ENCODE results near the gene MARCHF11.

Gene MARCHF11

DNA sequence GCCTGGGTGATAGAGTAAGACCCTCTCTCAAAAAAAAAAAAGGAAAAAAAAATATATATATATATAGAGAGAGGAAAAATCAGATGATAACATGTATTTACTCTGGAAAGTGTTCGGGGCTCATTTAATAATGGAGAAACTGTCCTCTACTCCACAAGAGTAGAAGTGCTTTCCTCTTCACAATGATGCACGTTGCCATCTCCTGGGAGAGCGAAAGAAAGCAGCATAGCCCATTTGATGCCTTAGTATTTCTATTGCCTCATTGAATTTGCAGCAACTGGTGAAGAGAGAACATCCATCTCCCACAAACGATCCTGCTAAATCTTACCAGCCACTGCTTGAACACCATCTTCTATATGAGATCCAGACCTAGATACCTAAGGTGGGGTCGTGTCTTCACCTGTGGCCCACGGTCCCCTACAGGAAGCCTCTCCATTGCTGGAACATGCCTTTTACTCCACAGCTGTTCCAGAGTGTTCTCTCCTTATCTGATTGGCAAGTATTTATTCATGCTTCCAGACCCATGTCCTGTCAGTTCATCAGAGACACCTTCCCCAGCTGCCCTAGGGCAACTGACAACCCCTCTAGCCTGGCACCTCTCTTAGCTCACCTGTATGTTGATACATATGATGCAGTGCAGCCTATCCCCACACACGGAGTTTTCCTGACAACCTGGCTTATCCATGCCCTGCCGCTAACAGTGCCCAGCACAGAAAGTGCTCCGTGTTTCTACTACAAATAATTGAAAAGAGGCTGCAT lies 115.3 kb downstream of the MARCHF11 start:
- in situ Hi-C loops (cut with MboI; ENCODE audit: low sequenced_read_pairs) = no loop called here

DNA sequence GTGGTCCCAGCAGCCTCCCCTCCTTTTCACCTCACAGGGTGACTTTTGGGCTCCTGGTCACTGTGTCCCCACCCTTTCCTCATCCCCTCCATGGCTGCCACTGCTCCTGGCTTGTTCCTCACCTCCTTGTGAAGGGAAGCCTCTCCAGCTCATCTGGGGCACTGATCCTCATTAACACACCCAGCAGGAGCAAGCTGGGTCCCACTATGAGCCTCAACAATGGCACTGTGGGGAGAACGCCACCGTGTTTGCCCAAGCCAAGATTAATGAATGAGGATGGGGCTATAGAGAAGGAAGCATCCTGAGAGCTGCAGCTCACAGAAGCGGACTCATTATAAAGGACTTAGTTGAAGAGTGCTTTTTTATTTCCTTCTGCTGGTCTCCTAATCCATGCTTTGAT lies 118.4 kb downstream of the MARCHF11 start:
- in situ Hi-C loops (cut with MboI; ENCODE audit: low sequenced_read_pairs) = no loop called here

DNA sequence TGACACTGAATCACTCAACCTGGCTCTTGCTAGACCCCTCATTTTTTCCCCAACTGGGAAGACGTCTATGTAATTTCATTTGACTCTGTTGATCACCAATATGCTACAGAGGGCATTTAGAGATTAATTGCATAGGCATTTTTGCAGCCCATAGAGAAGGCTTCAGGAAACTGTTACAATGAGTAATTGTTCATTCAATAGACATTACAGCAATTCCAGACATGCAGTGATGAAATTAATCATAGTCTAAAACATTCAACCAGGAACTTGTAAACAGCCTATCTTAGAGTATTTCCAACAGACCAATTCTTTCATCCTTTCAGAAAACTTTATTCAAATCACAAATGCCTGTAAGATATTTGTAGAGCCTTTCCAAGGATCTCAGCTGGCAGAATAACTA lies 122.3 kb downstream of the MARCHF11 start:
- in situ Hi-C loops (cut with MboI; ENCODE audit: low sequenced_read_pairs) = no loop called here

DNA sequence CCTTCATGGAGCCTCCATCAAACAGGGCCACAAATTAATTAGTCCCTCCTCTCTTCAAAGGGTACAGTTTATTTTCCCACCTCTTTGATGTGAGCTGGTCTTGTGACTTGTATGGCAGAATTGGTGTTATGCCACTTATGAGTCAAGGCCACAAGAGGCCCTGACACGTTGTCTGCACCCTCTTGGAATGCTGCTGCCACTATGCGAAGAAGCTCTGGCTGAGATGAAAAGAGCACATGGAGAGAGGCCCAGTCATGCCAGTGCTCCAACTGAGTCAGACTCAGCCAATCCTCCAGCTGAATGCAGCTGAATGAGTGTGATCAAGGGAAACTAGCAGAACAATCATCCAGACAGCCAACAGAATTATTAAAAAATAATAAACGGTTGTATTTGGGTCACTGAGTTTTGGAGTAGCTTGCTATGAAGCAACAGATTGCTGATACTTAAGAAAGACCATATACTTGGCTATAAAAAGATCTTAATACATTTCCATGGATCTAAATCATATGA lies 128.3 kb downstream of the MARCHF11 start:
- in situ Hi-C loops (cut with MboI; ENCODE audit: low sequenced_read_pairs) = no loop called here

DNA sequence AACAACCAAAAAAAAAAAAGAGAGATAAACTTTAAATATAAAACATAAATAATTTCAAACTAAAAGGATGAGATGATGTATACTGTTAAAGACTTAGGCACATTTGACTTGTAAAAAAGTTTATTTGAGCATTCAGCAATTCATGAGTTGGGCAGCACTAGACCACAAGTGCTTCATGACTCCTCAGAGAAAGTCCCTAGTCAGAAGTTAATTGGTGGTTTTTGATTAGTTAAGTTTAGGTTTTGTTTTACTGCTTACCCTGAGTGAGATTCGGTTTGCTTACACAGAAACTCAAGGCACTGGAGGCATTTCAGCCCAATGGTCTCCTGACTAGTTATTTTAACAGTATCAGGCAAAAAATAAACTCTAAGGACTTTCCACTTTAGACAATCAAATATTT lies 129.2 kb downstream of the MARCHF11 start:
- in situ Hi-C loops (cut with MboI; ENCODE audit: low sequenced_read_pairs) = no loop called here

DNA sequence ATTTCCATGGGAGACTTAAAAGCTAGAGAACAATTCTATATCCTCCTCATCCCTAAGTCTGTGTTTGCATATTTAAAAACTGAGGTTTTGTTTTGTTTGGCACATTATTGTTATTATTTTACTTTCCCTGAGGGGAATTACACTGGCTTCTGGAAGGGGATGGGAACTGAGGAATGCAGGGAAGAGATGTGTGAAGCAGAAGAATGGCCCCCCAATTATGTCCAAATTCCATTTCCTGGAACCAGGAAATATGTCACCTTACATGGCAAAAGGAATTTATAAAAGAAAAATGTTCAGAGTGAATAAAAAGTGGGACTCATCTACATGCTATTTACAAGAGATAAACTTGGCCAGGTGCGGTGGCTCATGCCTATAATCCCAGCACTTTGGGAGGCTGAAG lies 129.8 kb downstream of the MARCHF11 start:
- in situ Hi-C loops (cut with MboI; ENCODE audit: low sequenced_read_pairs) = no loop called here

DNA sequence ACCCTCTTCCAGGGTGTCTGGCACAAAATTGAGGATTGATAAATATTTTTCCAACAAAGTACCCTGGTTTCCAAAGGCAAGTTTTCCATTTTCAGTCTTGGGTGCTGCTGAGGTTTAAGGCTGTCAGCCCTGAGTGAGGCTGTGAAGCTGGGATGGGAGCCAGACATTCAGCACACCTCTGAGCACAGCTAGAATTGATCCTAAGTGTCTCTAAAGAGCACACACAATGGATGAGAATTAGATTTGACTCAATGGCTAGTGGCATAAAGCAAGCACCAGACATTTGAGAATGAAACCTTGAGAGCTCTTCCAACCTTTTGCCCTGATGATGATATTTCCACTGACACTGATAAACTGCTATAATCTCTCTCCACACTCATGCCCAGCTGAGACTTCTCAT lies 131.5 kb downstream of the MARCHF11 start:
- in situ Hi-C loops (cut with MboI; ENCODE audit: low sequenced_read_pairs) = no loop called here

DNA sequence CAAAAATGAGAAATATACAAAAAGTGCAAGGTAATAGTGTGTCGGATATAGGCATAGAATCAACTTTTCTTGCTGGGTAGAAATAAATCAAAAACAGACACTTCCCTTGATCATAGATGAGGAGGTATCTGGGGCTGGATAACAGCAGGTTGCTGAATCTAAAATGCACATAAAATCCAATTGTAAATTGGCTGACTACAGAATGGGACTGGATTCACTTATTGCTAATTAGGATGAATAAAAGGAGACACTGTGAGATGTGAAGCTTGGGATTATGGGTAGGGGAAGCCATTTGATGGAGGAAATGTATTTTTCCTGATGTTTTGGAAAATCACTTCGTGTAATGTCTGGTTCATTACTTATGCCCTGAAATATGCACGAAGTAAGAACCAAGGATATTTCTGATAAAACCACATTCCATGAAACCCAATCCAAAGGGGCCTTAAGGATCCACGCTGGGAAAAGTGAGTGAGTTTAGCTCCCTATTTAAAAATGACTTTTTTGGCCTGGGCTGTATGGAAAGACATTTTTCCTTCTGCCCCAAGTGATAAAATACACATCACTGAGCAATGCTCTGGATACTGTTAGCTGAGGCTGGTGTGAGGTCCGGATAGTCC lies 136.1 kb downstream of the MARCHF11 start:
- in situ Hi-C loops (cut with MboI; ENCODE audit: low sequenced_read_pairs) = no loop called here

DNA sequence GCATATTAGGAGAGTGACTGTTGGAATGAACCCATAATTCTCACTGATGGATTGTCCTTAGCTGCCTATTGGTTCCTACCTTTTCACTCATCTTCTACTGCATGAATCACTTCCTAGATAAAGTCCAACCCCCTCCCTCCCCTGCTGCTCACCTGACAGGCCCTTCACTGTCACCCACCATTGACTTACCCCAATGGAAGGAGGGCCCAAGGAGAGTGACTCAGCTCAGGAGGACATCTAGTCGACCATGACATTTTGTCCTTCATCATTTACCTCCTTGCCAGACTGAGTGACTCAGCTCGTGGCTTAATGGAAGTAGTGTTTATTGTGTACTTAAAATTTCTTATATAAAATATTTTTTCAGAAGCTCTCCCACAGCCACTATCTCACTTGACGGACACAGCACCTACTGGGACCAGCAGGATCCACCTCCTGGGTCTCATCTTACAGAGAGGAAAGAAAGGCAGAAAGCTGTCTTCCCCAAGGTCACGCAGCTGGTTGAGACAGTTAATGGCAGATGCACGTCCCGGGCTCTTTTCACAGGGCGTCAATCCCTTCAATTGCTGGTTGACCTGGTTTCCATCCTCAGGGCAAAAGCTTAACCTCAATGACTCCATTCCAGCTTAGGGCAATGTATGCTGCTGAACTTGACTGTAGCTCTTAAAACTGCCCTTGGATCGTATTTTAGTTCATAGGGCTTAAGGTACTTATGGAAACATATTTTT lies 142.3 kb downstream of the MARCHF11 start:
- in situ Hi-C loops (cut with MboI; ENCODE audit: low sequenced_read_pairs) = no loop called here

DNA sequence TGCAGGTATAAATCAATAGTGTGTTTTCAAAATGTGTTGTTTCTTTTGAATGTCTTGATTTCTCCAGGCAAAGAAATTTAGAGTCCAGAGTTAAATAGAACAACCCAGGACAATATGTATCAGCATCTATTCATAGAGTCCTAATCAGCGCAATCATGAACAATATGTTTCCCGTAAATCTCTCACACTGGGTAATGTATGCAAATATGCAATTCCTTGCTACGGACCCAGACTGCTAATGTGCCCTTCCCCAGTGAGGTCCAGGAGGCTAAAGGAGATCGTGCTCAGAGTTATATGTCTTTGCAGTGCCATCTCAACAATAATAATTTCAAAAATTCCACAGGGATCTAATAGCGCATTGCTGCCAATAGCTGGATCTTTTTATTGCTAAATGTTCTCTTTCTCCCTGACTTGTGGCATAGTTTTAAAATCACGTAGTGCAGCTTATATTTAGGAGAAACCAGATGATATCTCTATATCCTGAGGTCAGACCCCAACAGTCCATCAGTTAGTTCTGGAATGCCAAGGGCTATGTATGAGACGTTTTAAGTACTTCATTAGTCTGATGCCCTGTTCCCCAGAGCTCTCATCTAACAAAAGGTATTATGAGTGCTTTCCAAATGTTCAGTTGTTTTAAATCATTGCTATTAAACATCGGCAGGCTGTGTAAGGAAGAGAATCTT lies 145.1 kb downstream of the MARCHF11 start:
- in situ Hi-C loops (cut with MboI; ENCODE audit: low sequenced_read_pairs) = no loop called here

DNA sequence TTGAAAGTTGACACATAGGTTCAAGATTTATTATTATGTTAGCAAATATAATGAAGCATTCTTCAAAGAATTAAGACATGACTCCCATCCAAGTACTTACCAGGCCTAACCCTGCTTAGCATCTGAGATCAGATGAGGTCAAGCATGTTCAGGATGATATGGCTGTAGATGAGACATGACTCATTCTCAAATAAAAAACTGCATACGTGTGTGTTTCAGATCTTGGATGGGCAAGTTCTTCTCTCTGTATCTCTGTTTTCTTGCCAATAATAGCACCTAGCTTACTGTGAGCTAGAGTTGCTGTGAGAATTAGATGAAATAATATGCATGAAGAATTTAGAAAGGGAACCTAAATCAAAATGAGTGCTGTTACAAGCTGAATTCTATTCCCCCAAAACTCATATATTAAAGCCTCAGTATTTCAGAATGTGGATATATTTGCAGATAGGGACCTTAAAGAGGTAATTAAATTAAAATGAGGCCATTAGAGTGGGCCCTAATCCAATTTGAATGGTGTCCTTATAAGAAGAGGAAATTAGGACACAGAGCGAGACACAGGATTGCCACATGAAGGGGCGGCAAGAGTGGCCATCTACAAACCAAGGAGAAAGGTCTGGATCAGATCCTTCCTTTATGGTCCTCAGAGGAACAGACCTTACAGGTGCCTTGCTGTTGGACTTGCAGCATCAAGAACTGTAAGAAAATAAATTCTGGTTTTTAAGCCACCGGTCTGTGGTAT lies 146.2 kb downstream of the MARCHF11 start:
- in situ Hi-C loops (cut with MboI; ENCODE audit: low sequenced_read_pairs) = no loop called here

DNA sequence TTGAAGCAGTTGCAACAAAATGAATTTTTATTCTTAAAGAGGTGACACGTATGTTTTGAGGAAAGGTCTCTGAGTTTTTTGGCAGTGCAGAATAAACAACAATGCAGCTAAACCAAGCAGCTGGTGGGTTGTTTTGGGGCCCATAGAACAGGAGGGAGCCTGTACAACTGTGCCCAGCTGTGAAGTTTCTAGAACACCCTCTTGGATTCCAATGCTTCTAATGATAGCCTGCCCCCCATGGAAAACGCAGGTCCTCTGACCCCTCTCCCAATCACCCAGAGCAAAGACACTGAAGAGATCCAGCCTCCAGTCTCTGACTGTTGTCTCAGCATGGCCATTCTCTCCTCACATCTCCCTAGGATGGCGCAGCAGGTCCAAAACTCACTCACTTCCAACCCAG lies 150.9 kb downstream of the MARCHF11 start:
- in situ Hi-C loops (cut with MboI; ENCODE audit: low sequenced_read_pairs) = no loop called here

DNA sequence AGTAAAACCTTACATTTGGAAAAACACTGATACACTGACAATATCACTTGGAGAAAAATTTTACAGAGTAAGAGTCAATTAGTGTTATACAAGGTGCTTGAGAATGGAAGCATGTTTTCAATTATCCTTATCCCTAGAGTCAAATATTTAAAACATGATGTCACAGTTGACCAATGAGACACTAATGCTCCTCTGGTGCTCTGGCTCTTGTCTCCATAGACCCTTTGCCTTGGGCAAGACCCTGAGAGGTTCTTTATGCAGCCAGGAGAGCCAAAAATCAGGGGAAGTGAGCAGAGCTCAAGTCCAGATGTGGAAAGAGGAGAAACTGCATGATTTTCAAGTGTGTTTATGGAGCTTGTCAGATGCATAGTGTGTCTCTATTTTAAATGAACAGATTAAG lies 153.9 kb downstream of the MARCHF11 start:
- in situ Hi-C loops (cut with MboI; ENCODE audit: low sequenced_read_pairs) = no loop called here

DNA sequence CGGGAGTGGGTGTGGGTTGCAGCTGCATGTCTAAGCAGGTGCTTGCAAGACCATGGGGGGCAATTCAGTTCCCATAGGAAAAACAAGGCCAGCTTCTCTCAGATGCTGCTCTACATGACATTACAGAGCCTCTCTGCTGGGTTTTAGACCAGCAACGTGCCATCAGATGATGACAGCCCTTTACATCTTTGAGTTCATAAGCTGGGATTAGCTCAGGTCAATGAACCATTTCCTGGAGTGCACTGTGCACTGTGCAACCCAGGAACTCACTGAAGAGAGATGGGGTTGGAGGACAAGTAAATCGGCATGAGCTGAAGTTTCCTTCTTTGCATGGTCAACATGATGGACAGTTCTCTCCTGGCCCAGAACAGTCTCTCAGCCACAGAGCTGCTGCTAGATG lies 160.6 kb downstream of the MARCHF11 start:
- in situ Hi-C loops (cut with MboI; ENCODE audit: low sequenced_read_pairs) = no loop called here

DNA sequence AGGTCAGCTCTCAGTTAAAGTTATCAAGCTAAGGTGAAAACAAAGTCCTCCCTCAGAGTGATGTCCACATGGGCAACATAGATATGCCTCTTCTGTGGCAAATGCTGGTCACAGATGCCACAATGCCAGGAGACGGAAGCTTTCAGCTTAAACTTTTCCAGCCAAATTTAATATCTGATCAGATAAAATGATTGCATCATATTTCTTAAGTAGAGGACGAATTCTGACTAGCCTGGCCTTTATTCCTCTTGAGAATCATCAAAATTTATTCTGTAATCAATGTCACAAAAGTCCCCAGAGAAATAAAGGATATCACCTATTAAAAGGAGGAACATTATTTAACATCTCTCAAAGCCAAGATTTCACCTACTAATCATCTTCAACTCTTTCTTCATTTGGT lies 161.9 kb downstream of the MARCHF11 start:
- in situ Hi-C loops (cut with MboI; ENCODE audit: low sequenced_read_pairs) = no loop called here
